Right lobe of liver (tissue), 6 donors: ENCODE data around the gene SNAPC2. TPM values are rescaled to one million over a fixed set of nuclear protein-coding genes. Genes with fewer than 3 reads are reported as not detected.
"Not testable (repeated sequence)": the region's sequence is repeated elsewhere in the genome, so short reads cannot be mapped to it uniquely, and the experiment has no call there.

Experiments
- ATAC-seq, 4 donors: fragments of 200-7000 bp; cut with Tn5 transposase; one replicate each; pipeline ENCODE4 v1.9.1; 2020; ENCODE audit warnings: mild to moderate bottlenecking in 4 of 4, moderate library complexity in 4 of 4
- DNase-seq, 3 donors: peaks; one replicate each; pipeline ENCODE4 v3.0.0-alpha.2; 2020
- H3K27ac ChIP-seq, 3 donors: fragments of 200-600 bp; one replicate each; pipeline ENCODE4 v1.8.0; 2022
- H3K27me3 ChIP-seq, 2 donors: fragments of 200-600 bp; one replicate each; pipeline ENCODE4 v1.8.0; 2022
- H3K36me3 ChIP-seq, 4 donors: fragments of 200-600 bp; sonication (generic) in 1 of 4; one replicate each; pipeline versions ENCODE4 v1.5.1 to v1.8.0; 2017 to 2022; ENCODE audit warnings: control low read depth in 1 of 4
- H3K4me1 ChIP-seq, 4 donors: fragments of 200-600 bp; sonication (generic) in 1 of 4; one replicate each; pipeline versions ENCODE4 v1.5.1 to v1.8.0; 2017 to 2022; ENCODE audit warnings: control low read depth in 1 of 4
- H3K4me3 ChIP-seq, 3 donors: fragments of 200-600 bp; one replicate each; pipeline ENCODE4 v1.8.0; 2022
- H3K9me3 ChIP-seq, 4 donors: fragments of 200-600 bp; sonication (generic) in 1 of 4; one replicate each; pipeline versions ENCODE4 v1.5.1 to v1.8.0; 2017 to 2022; ENCODE audit warnings: control low read depth in 1 of 4
- CTCF ChIP-seq, 4 donors: fragments of 200-600 bp in 3 of 4; fragments of 450-650 bp in 1 of 4; IDR thresholded peaks; one replicate each; pipeline versions ENCODE4 v1.5.1 to v1.8.0; 2016 to 2022; ENCODE audit warnings: antibody characterized with exemption in 4 of 4, mild to moderate bottlenecking in 2 of 4
- POLR2A ChIP-seq: fragments of 450-650 bp; IDR thresholded peaks from one replicate; pipeline ENCODE4 v1.6.1; 2017; ENCODE audit warnings: antibody characterized with exemption, mild to moderate bottlenecking
- WGBS: methylation state at CpG from one replicate; pipeline ENCODE4 v1.1.6; 2018; ENCODE audit warnings: low coverage, low lambda C conversion rate; ENCODE audit not compliant: insufficient coverage; ENCODE audit errors: missing lambda C conversion rate; 5-methylcytosine and 5-hydroxymethylcytosine counted together
- intact Hi-C, 2 donors: fragments of 100-400 bp; cut with DNase I; formaldehyde crosslinking; loops; one replicate each; pipeline versions ENCODE4 v1.11.2 to v1.14.1; 2022
- total RNA-seq, 6 experiments: library from RNA; depleted of rRNA in 2 of 6; stranded (reverse); fragments of >200 nt in 2 of 6; fragmentation: NEBNext Ultra II Directional in 3 of 6; extraction: Animal tissue kit (Norgen Biotek cat#: 25700) in 3 of 6; gene quantifications; one replicate each; pipeline versions ENCODE4 v1.1.0 to v1.2.4, GENCODE V29; 2016 to 2023
- donor health status: DM: no; HTN: yes; CAD: no.
- donor health status: DM: no; HTN: no; CAD: no.
- donor health status: DM: no; HTN: no; CAD: no.
- donor health status: DM: no; HTN: yes; CAD: no.
- donor health status: DM: no; HTN: yes; CAD: no.

SNAPC2 gene
- total RNA-seq, 6 experiments from 2014 or later: 3.5 to 7.8 (median 5.2) TPM

- Histone ChIP-seq H3K4me3 (peak overlapping the region in 1 of 3 donors; percentile 95), H3K36me3 (peaks cover 0 to 5% (median 1%) of the 10 kb centered on the region in 4 donors), H3K4me1 (peaks cover 0 to 41% (median 15%) of the 10 kb centered on the region in 4 donors), H3K27me3 (no peaks in the 10 kb centered on the region), H3K9me3 (no peaks in the 10 kb centered on the region), H3K27ac (no peak overlapping the region)
- TF ChIP-seq CTCF (IDR thresholded peaks at IDR 0.05): no peak
- TF ChIP-seq POLR2A: no peak
- peak in 1 of 3 donors; percentile 52 for DNase-seq
- ATAC-seq: no peak
- 0% methylated on average over 4 of the region's 12 CpGs for WGBS
- intact Hi-C loops: no loop called here
These were observed 3.2 kb upstream of the SNAPC2 start for GRCh38 chr19:7916955-7917266.

GRCh38 chr19:7917267-7918061, 2.7 kb upstream of the SNAPC2 start:
- peak; percentile 65 to 71 (median 69) for DNase-seq
- H3K9me3 ChIP-seq: no peaks in the 10 kb centered on the region
- peak overlapping the region in 1 of 3 donors; percentile 81 for H3K27ac ChIP-seq
- H3K4me1 ChIP-seq: peaks cover 0 to 41% (median 15%) of the 10 kb centered on the region in 4 donors
- TF ChIP-seq CTCF (IDR thresholded peaks at IDR 0.05): peak; percentile 45 to 59 (median 53)
- no peak for TF ChIP-seq POLR2A
- peaks cover 0 to 6% (median 0%) of the 10 kb centered on the region in 4 donors for H3K36me3 ChIP-seq
- intact Hi-C loops: no loop called here
- 0% methylated on average over 9 of the region's 71 CpGs for WGBS
- no peaks in the 10 kb centered on the region for H3K27me3 ChIP-seq
- peak overlapping the region; percentile 9 to 95 (median 23) for H3K4me3 ChIP-seq
- ATAC-seq: peak in 1 of 4 donors; percentile 1

DNA sequence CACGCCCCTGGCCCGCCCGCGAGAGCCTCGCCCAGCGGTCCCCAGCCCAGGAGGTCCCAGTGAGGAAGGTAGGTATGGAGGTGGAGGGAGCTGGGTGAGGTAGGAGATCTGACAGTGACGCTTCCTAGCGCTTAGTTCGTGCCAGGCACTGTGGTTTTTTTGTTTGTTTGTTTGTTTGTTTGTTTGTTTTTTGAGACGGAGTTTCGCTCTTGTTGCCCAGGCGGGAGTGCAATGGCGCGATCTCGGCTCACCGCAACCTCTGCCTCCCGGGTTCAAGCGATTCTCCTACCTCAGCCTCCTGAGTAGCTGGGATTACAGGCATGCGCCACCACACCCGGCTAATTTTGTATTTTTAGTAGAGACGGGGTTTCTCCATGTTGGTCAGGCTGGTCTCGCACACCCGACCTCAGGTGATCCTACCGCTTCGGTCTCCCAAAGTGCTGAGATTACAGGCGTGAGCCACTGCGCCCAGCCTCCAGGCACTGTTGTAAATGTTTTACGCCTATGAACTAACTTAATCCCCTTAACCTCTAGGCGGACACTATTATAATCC, 2.0 kb upstream of the SNAPC2 start:
- ATAC-seq, DNase-seq, H3K36me3 ChIP-seq, H3K27me3 ChIP-seq, H3K9me3 ChIP-seq, intact Hi-C loops: not testable (repeated sequence)
- Histone ChIP-seq H3K4me3 (peak overlapping the region; percentile 83 to 95 (median 85)), H3K4me1 (peaks cover 0 to 41% (median 15%) of the 10 kb centered on the region in 4 donors), H3K27ac (peak overlapping the region in 2 of 3 donors; percentile 36 to 81)
- 11% methylated on average over 25 of the region's 29 CpGs for WGBS

DNA sequence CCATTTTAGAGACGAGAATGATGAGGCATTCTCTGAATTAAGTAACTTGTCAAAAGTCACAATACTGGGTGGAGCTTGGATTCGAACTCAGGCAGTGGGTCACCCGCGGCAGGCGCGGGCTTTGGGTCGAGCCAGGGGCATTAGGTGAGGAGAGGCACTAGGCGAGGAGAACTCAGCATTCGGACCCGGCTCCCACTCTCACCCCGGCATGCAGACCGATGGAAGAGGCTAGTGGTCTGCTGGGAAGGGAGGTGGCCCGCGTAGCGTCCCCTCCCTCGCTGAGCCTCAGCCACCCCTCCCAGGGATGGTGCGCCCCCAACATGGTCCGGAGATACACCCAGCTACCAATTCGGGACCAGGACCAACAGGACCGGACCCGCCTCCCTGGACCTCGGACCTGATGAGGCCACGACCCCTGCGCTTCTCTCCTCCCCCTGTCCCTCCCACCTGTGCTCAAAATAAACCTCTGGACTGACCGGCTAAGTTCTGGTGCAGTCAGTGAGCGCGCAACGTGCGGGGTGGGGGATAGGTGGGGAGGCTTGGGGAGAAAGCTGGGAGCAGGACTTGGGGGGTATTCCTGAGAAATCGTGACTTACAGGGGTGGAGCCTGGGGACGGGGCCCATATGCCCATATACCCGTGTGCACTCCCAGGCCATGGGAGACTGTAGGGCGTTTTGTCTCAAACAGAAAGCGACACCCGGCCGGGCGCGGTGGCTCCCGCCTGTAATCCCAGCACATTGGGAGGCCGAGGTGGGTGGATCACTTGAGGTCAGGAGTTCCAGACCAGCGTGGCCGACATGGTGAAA, 1.3 kb upstream of the SNAPC2 start:
- TF ChIP-seq CTCF (IDR thresholded peaks at IDR 0.05): no peak
- TF ChIP-seq POLR2A: peak; percentile 63
- DNase-seq (peak; percentile 76 to 95 (median 91)), ATAC-seq (peak; percentile 14 to 48 (median 41))
- H3K27ac ChIP-seq: peak overlapping the region in 2 of 3 donors; percentile 66 to 81
- intact Hi-C loops: no loop called here
- peaks cover 0 to 41% (median 15%) of the 10 kb centered on the region in 4 donors for H3K4me1 ChIP-seq
- H3K27me3 ChIP-seq: no peaks in the 10 kb centered on the region
- WGBS: 20% methylated on average over 5 of the region's 42 CpGs
- H3K4me3 ChIP-seq: peak overlapping the region; percentile 83 to 95 (median 85)
- H3K9me3 ChIP-seq: no peaks in the 10 kb centered on the region
- peaks cover 0 to 8% (median 0%) of the 10 kb centered on the region in 4 donors for H3K36me3 ChIP-seq
